Type B pancreatic cell (in vitro differentiated cells): ENCODE data around the gene SPOCK3. TPM values are rescaled to one million over a fixed set of nuclear protein-coding genes. Genes with fewer than 3 reads are reported as not detected.

Experiments
- DNase-seq: peaks from one replicate; pipeline ENCODE4 v3.0.0; 2021; ENCODE audit warnings: mixed read lengths; ENCODE audit not compliant: unreplicated experiment; ENCODE audit errors: extremely low spot score
- H3K27ac Mint-ChIP-seq: 2 replicates; pipeline ENCODE4 v1.8.0; 2021; ENCODE audit warnings: mild to moderate bottlenecking, mixed read lengths
- H3K27me3 Mint-ChIP-seq: 2 replicates; pipeline ENCODE4 v1.8.0; 2021; ENCODE audit warnings: mixed read lengths
- H3K36me3 Mint-ChIP-seq: 2 replicates; pipeline ENCODE4 v1.8.0; 2021; ENCODE audit warnings: mixed read lengths
- H3K4me1 Mint-ChIP-seq: one replicate; pipeline ENCODE4 v1.8.0; 2021; ENCODE audit warnings: mixed read lengths; ENCODE audit not compliant: unreplicated experiment
- H3K4me3 Mint-ChIP-seq: 2 replicates; pipeline ENCODE4 v1.8.0; 2021; ENCODE audit warnings: mild to moderate bottlenecking, mixed read lengths
- H3K9me3 Mint-ChIP-seq: 2 replicates; pipeline ENCODE4 v1.8.0; 2021; ENCODE audit warnings: mixed read lengths
- CTCF ChIP-seq: fragments of 200-600 bp; sonication (generic); conservative IDR thresholded peaks from 2 replicates; pipeline ENCODE4 v1.5.0; 2021; ENCODE audit warnings: antibody characterized with exemption, mild to moderate bottlenecking
- total RNA-seq: library from RNA; stranded (reverse); gene quantifications from 2 replicates; pipeline ENCODE4 v1.2.1, GENCODE V29; 2021; ENCODE audit warnings: low replicate concordance

The SPOCK3 gene
- total RNA-seq, 1 donor from 2014 or later: 7.1 TPM

- no peaks in the 10 kb centered on the region for H3K9me3 Mint-ChIP-seq
- H3K4me1 Mint-ChIP-seq: no peaks in the 10 kb centered on the region
- H3K4me3 Mint-ChIP-seq: no peak overlapping the region
- no peak for TF ChIP-seq CTCF
- DNase-seq: no peak
- H3K36me3 Mint-ChIP-seq: no peaks in the 10 kb centered on the region
- no peaks in the 10 kb centered on the region for H3K27me3 Mint-ChIP-seq
- no peak overlapping the region for H3K27ac Mint-ChIP-seq
These were observed 98.0 kb downstream of the SPOCK3 start for GRCh38 chr4:167136270-167136669.

- H3K4me1 Mint-ChIP-seq: no peaks in the 10 kb centered on the region
- H3K9me3 Mint-ChIP-seq: no peaks in the 10 kb centered on the region
- no peak overlapping the region for H3K4me3 Mint-ChIP-seq
These were observed 105.1 kb downstream of the SPOCK3 start for GRCh38 chr4:167129146-167129545.

GRCh38 chr4:167119392-167119791, 114.9 kb downstream of the SPOCK3 start:
- TF ChIP-seq CTCF: no peak
- Mint-ChIP-seq H3K4me1 (no peaks in the 10 kb centered on the region), H3K27me3 (no peaks in the 10 kb centered on the region), H3K4me3 (no peak overlapping the region), H3K36me3 (no peaks in the 10 kb centered on the region), H3K27ac (no peak overlapping the region), H3K9me3 (no peaks in the 10 kb centered on the region)
- DNase-seq: no peak

More at GRCh38 chr4:167129146-167129545, 105.1 kb downstream of the SPOCK3 start:
- TF ChIP-seq CTCF: no peak
- Mint-ChIP-seq H3K27ac (no peak overlapping the region), H3K27me3 (no peaks in the 10 kb centered on the region), H3K36me3 (no peaks in the 10 kb centered on the region)
- no peak for DNase-seq

GRCh38 chr4:167117273-167117672, 117.0 kb downstream of the SPOCK3 start:
- no peaks in the 10 kb centered on the region for H3K9me3 Mint-ChIP-seq
- no peaks in the 10 kb centered on the region for H3K36me3 Mint-ChIP-seq
- H3K27me3 Mint-ChIP-seq: no peaks in the 10 kb centered on the region
- no peaks in the 10 kb centered on the region for H3K4me1 Mint-ChIP-seq
- H3K4me3 Mint-ChIP-seq: no peak overlapping the region
- no peak overlapping the region for H3K27ac Mint-ChIP-seq
- no peak for DNase-seq
- TF ChIP-seq CTCF: no peak

- Mint-ChIP-seq H3K4me3 (no peak overlapping the region), H3K4me1 (no peaks in the 10 kb centered on the region), H3K27ac (no peak overlapping the region), H3K9me3 (no peaks in the 10 kb centered on the region), H3K36me3 (no peaks in the 10 kb centered on the region), H3K27me3 (no peaks in the 10 kb centered on the region)
- no peak for TF ChIP-seq CTCF
- no peak for DNase-seq
These were observed 119.8 kb downstream of the SPOCK3 start for GRCh38 chr4:167114416-167114971.

- TF ChIP-seq CTCF: no peak
- H3K27ac Mint-ChIP-seq: no peak overlapping the region
- no peak overlapping the region for H3K4me3 Mint-ChIP-seq
- no peaks in the 10 kb centered on the region for H3K4me1 Mint-ChIP-seq
- H3K36me3 Mint-ChIP-seq: no peaks in the 10 kb centered on the region
- H3K9me3 Mint-ChIP-seq: no peaks in the 10 kb centered on the region
- no peaks in the 10 kb centered on the region for H3K27me3 Mint-ChIP-seq
- no peak for DNase-seq
These were observed 122.7 kb downstream of the SPOCK3 start for GRCh38 chr4:167111622-167112021.
